ENCODE measurements around the gene TMEM213. TPM values are rescaled to one million over a fixed set of nuclear protein-coding genes. Genes with fewer than 3 reads are reported as not detected.

TMEM213 gene
- total RNA-seq, 1 donor from 2014 or later: not detected

- Histone ChIP-seq H3K4me1 (peaks cover 18% of the 10 kb centered on the region), H3K27ac (replicated peaks) (no peak overlapping the region), H3K9me3 (replicated peaks) (no peaks in the 10 kb centered on the region), H3K27me3 (ENCODE audit: low read depth) (no peaks in the 10 kb centered on the region), H3K4me3 (no peak overlapping the region), H3K36me3 (no peaks in the 10 kb centered on the region)
- TF ChIP-seq CTCF (IDR thresholded peaks at IDR 0.05; ENCODE audit: borderline replicate concordance): no peak
- intact Hi-C loops (cut with micrococcal nuclease): loop anchor here (10.0 kb wide), 2 partner anchors 98 to 188 kb away; partner anchors contain the start of gene KIAA1549
- DNase-seq: no peak
Measured at GRCh38 chr7:138887085-138887710, 89.4 kb downstream of the TMEM213 start.

Other genes with a start within 250 kb of the TMEM213 start
- not detected for gene SVOPL, start 96.6 kb upstream of the TMEM213 start, total RNA-seq
- not detected for gene ATP6V0A4, start 202 bp downstream of the TMEM213 start, total RNA-seq
- 2.1 TPM for gene KIAA1549, start 183.4 kb downstream of the TMEM213 start, total RNA-seq
- 3.4 TPM for gene ZC3HAV1L, start 238.0 kb downstream of the TMEM213 start, total RNA-seq